Measurements from ENCODE around the gene ARMH4. TPM values are rescaled to one million over a fixed set of nuclear protein-coding genes. Genes with fewer than 3 reads are reported as not detected.

Gene ARMH4
- total RNA-seq, 2 donors from 2014 or later: 0.57 to 2.8 TPM

DNA sequence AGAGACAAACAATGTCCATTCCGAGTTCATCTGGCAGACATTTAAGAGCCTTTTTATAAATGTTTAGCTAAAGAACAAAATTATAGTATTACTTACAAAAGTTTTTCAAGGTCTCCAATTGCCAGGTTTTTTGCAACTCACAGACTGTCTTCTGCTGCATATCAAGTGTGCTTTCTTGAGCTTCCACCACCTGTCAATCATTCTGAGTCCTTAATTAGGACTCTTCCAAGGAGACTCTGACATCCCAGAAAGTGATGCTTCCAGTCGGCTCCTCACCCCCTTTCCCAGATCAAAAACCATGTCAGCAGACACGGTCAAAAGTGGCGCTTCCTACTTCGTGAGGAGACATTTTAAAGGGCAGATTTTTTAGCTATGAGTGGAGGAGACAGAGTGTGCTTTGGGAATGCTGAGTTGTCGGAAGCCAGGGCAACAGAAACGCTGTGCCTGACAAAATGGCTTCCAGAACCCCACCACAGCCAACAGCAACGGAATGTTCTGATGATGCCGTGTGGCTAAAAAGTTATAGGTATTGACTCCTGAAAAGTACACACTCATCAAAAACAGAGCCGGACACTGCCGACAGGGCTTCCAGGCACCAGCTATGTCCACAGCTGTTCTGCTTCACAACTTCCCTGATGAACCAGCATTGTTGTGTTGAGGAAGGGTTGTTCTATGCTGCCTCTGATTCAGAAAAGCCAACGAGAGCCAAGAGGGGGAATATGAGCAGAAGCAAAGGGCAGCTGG lies 170.0 kb downstream of the ARMH4 start:
- intact Hi-C loops (cut with DNase I): no loop called here
- H3K27ac ChIP-seq: no peak overlapping the region
- no peaks in the 10 kb centered on the region for H3K4me1 ChIP-seq
- H3K36me3 ChIP-seq: no peaks in the 10 kb centered on the region
- no peak for DNase-seq
- no peaks in the 10 kb centered on the region for H3K27me3 ChIP-seq
- H3K9ac ChIP-seq (ENCODE audit: low read depth in 2 of 2, low read length in 2 of 2): no peak overlapping the region
- H3K9me3 ChIP-seq: no peaks in the 10 kb centered on the region
- no peak overlapping the region for H3K4me3 ChIP-seq
- TF ChIP-seq, protein P1, sequence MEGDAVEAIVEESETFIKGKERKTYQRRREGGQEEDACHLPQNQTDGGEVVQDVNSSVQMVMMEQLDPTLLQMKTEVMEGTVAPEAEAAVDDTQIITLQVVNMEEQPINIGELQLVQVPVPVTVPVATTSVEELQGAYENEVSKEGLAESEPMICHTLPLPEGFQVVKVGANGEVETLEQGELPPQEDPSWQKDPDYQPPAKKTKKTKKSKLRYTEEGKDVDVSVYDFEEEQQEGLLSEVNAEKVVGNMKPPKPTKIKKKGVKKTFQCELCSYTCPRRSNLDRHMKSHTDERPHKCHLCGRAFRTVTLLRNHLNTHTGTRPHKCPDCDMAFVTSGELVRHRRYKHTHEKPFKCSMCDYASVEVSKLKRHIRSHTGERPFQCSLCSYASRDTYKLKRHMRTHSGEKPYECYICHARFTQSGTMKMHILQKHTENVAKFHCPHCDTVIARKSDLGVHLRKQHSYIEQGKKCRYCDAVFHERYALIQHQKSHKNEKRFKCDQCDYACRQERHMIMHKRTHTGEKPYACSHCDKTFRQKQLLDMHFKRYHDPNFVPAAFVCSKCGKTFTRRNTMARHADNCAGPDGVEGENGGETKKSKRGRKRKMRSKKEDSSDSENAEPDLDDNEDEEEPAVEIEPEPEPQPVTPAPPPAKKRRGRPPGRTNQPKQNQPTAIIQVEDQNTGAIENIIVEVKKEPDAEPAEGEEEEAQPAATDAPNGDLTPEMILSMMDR (IDR thresholded peaks at IDR 0.05): no peak

DNA sequence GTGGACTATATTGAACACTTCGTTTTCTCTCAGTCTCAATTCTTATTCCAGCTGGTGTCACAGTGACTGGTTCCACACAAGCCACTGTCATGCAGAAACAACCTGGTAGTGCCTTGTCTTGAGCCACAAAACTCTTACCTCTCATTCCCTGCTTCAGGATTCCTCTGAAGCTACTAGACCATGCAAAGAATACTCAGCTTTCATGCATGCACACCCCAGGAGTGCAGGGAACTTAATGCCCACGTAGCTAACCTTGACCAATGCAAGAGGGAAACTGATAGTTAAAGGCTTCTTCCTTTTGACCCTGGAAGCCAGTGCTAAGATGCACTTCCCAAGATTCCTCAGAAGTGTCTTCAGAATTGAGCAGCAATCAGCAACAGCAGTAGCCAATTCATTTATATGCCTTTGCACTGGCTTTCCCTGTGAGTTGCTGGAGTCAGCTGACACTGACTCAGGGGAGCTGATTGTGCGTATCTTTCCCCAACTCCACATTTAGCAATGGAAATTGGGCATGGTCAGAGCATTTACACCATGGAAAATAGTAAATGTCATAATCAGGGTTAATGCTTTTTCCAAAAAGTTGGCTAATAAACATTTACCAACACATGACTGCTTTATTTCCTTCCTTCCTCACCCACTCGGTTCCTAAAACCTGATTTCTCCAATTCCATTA lies 172.5 kb downstream of the ARMH4 start:
- H3K36me3 ChIP-seq: no peaks in the 10 kb centered on the region
- no peak for DNase-seq
- H3K27me3 ChIP-seq: no peaks in the 10 kb centered on the region
- intact Hi-C loops (cut with DNase I): no loop called here
- no peaks in the 10 kb centered on the region for H3K9me3 ChIP-seq
- H3K4me1 ChIP-seq: no peaks in the 10 kb centered on the region
- H3K9ac ChIP-seq (ENCODE audit: low read depth in 2 of 2, low read length in 2 of 2): no peak overlapping the region
- H3K4me3 ChIP-seq: no peak overlapping the region
- no peak overlapping the region for H3K27ac ChIP-seq
- TF ChIP-seq, protein P1 (IDR thresholded peaks at IDR 0.05): no peak

DNA sequence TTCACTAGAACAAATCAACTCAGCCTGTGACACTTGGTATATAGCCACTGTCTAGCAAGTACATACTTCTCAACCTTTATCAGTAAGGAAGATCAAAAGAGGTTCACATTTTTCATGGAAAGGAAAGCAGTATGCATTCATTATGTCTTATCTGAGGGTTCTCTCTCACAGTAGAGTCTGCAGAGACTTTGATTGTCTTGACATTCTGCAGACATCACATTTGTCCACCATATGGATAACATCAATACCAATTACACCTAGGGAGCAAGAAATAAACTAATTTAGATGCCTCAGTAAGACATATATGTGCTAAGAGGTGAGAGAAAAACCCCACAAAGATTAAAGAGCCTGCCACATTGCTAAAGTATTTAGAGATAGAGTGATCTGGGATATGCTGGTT lies 175.3 kb downstream of the ARMH4 start:
- no peaks in the 10 kb centered on the region for H3K27me3 ChIP-seq
- intact Hi-C loops (cut with DNase I): no loop called here
- H3K9ac ChIP-seq (ENCODE audit: low read depth in 2 of 2, low read length in 2 of 2): no peak overlapping the region
- H3K9me3 ChIP-seq: no peaks in the 10 kb centered on the region
- no peaks in the 10 kb centered on the region for H3K4me1 ChIP-seq
- no peak for DNase-seq
- TF ChIP-seq, protein P1 (IDR thresholded peaks at IDR 0.05): no peak
- H3K36me3 ChIP-seq: no peaks in the 10 kb centered on the region
- H3K4me3 ChIP-seq: no peak overlapping the region
- H3K27ac ChIP-seq: no peak overlapping the region

DNA sequence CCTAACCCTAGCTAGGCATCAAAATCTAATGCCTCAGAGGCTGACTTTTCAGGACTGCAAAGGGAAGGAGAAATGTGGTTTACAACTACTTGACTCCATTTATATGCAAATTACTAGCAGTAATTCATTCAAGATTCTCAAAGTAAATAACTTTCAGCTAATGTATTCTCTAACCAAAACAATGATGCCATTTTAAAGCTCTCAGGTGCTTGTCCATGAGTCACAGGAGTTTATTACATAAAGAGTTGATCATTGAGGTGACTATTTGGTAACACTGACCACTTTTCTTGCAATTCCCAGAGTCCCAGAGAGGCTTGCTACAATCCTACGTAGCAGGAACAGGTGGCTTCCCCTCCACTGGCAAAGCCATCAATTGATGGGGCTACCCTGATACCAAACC lies 177.1 kb downstream of the ARMH4 start:
- TF ChIP-seq, protein P1 (IDR thresholded peaks at IDR 0.05): no peak
- DNase-seq: no peak
- H3K4me1 ChIP-seq: no peaks in the 10 kb centered on the region
- H3K4me3 ChIP-seq: no peak overlapping the region
- H3K9me3 ChIP-seq: no peaks in the 10 kb centered on the region
- no peak overlapping the region for H3K27ac ChIP-seq
- intact Hi-C loops (cut with DNase I): no loop called here
- H3K27me3 ChIP-seq: no peaks in the 10 kb centered on the region
- H3K9ac ChIP-seq (ENCODE audit: low read depth in 2 of 2, low read length in 2 of 2): no peak overlapping the region
- H3K36me3 ChIP-seq: no peaks in the 10 kb centered on the region

DNA sequence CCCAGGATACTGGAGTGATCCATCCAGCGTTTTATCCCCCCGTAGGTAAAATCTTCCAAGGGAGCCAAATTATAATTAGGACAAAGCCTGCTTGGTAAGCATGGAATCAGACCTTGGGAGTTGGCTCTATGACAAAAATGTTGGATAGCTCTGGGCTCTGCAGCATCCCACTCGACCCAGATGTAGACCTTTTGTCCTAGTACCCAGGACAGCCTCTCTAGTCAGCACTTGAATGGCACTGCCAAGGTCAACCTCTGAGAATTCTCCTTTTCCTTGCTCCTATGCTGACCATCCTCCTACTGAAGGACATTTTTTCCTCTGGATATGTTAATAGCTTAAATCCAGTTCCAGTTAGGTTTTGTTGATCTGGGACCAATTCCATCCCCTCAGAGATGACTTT lies 181.4 kb downstream of the ARMH4 start:
- Histone ChIP-seq H3K9me3 (no peaks in the 10 kb centered on the region), H3K4me1 (no peaks in the 10 kb centered on the region), H3K27me3 (no peaks in the 10 kb centered on the region), H3K27ac (no peak overlapping the region), H3K9ac (ENCODE audit: low read depth in 2 of 2, low read length in 2 of 2) (no peak overlapping the region), H3K4me3 (no peak overlapping the region), H3K36me3 (no peaks in the 10 kb centered on the region)
- intact Hi-C loops (cut with DNase I): no loop called here
- TF ChIP-seq, protein P1 (IDR thresholded peaks at IDR 0.05): no peak
- no peak for DNase-seq

Measured in colonic mucosa (tissue), 4 donors.